ENCODE data around the gene KRTAP6-1. TPM values are rescaled to one million over a fixed set of nuclear protein-coding genes. Genes with fewer than 3 reads are reported as not detected.

The KRTAP6-1 gene
- total and polyA plus RNA-seq, 4 donors = not detected

Other genes starting within 250 kb of the KRTAP6-1 start
- not detected for gene KRTAP13-2, start 241.7 kb downstream of the KRTAP6-1 start, total RNA-seq
- gene KRTAP13-2, start 241.7 kb downstream of the KRTAP6-1 start, polyA plus RNA-seq = not detected
- gene KRTAP13-1, start 217.9 kb downstream of the KRTAP6-1 start, total RNA-seq = not detected
- gene KRTAP13-1, start 217.9 kb downstream of the KRTAP6-1 start, polyA plus RNA-seq = not detected
- not detected for gene KRTAP13-3, start 188.0 kb downstream of the KRTAP6-1 start, total RNA-seq
- gene KRTAP13-3, start 188.0 kb downstream of the KRTAP6-1 start, polyA plus RNA-seq = not detected
- gene KRTAP13-4, start 183.7 kb downstream of the KRTAP6-1 start, total RNA-seq = not detected
- gene KRTAP13-4, start 183.7 kb downstream of the KRTAP6-1 start, polyA plus RNA-seq = not detected
- gene KRTAP15-1, start 173.7 kb downstream of the KRTAP6-1 start, total RNA-seq = not detected
- not detected for gene KRTAP15-1, start 173.7 kb downstream of the KRTAP6-1 start, polyA plus RNA-seq
- not detected for gene KRTAP19-1, start 133.6 kb downstream of the KRTAP6-1 start, total RNA-seq
- not detected for gene KRTAP19-1, start 133.6 kb downstream of the KRTAP6-1 start, polyA plus RNA-seq
- not detected for gene KRTAP19-2, start 126.5 kb downstream of the KRTAP6-1 start, total RNA-seq
- gene KRTAP19-2, start 126.5 kb downstream of the KRTAP6-1 start, polyA plus RNA-seq = not detected
- gene KRTAP19-3, start 121.9 kb downstream of the KRTAP6-1 start, total RNA-seq = not detected
- gene KRTAP19-3, start 121.9 kb downstream of the KRTAP6-1 start, polyA plus RNA-seq = not detected
- not detected for gene KRTAP19-4, start 116.8 kb downstream of the KRTAP6-1 start, total RNA-seq
- not detected for gene KRTAP19-4, start 116.8 kb downstream of the KRTAP6-1 start, polyA plus RNA-seq
- gene KRTAP19-5, start 111.8 kb downstream of the KRTAP6-1 start, total RNA-seq = not detected
- gene KRTAP19-5, start 111.8 kb downstream of the KRTAP6-1 start, polyA plus RNA-seq = not detected
- not detected for gene KRTAP19-6, start 72.1 kb downstream of the KRTAP6-1 start, total RNA-seq
- not detected for gene KRTAP19-6, start 72.1 kb downstream of the KRTAP6-1 start, polyA plus RNA-seq
- not detected for gene KRTAP19-7, start 52.6 kb downstream of the KRTAP6-1 start, total RNA-seq
- gene KRTAP19-7, start 52.6 kb downstream of the KRTAP6-1 start, polyA plus RNA-seq = not detected
- gene KRTAP22-2, start 23.5 kb downstream of the KRTAP6-1 start, total RNA-seq = not detected
- gene KRTAP22-2, start 23.5 kb downstream of the KRTAP6-1 start, polyA plus RNA-seq = not detected
- gene KRTAP6-3, start 21.5 kb downstream of the KRTAP6-1 start, total RNA-seq = not detected
- not detected for gene KRTAP6-3, start 21.5 kb downstream of the KRTAP6-1 start, polyA plus RNA-seq
- gene KRTAP6-2, start 15.0 kb downstream of the KRTAP6-1 start, total RNA-seq = not detected
- gene KRTAP6-2, start 15.0 kb downstream of the KRTAP6-1 start, polyA plus RNA-seq = not detected
- not detected for gene KRTAP22-1, start 12.8 kb downstream of the KRTAP6-1 start, total RNA-seq
- gene KRTAP22-1, start 12.8 kb downstream of the KRTAP6-1 start, polyA plus RNA-seq = not detected
- not detected for gene KRTAP20-1, start 2.5 kb upstream of the KRTAP6-1 start, total RNA-seq
- gene KRTAP20-1, start 2.5 kb upstream of the KRTAP6-1 start, polyA plus RNA-seq = not detected
- gene KRTAP20-4, start 6.7 kb upstream of the KRTAP6-1 start, total RNA-seq = not detected
- gene KRTAP20-4, start 6.7 kb upstream of the KRTAP6-1 start, polyA plus RNA-seq = not detected
- gene KRTAP20-2, start 21.3 kb upstream of the KRTAP6-1 start, total RNA-seq = not detected
- not detected for gene KRTAP20-2, start 21.3 kb upstream of the KRTAP6-1 start, polyA plus RNA-seq
- gene KRTAP20-3, start 28.9 kb upstream of the KRTAP6-1 start, total RNA-seq = not detected
- gene KRTAP20-3, start 28.9 kb upstream of the KRTAP6-1 start, polyA plus RNA-seq = not detected
- gene KRTAP21-3, start 104.8 kb upstream of the KRTAP6-1 start, total RNA-seq = not detected
- gene KRTAP21-3, start 104.8 kb upstream of the KRTAP6-1 start, polyA plus RNA-seq = not detected
- not detected for gene KRTAP21-2, start 133.3 kb upstream of the KRTAP6-1 start, total RNA-seq
- gene KRTAP21-2, start 133.3 kb upstream of the KRTAP6-1 start, polyA plus RNA-seq = not detected
- not detected for gene KRTAP21-1, start 141.5 kb upstream of the KRTAP6-1 start, total RNA-seq
- not detected for gene KRTAP21-1, start 141.5 kb upstream of the KRTAP6-1 start, polyA plus RNA-seq
- gene KRTAP8-1, start 199.3 kb upstream of the KRTAP6-1 start, total RNA-seq = not detected
- gene KRTAP8-1, start 199.3 kb upstream of the KRTAP6-1 start, polyA plus RNA-seq = not detected
- not detected for gene KRTAP7-1, start 215.8 kb upstream of the KRTAP6-1 start, total RNA-seq
- gene KRTAP7-1, start 215.8 kb upstream of the KRTAP6-1 start, polyA plus RNA-seq = not detected

Measured in aorta (tissue), 4 donors.